H1 (cell line): Measurements from ENCODE around the gene ASTN2. TPM values are rescaled to one million over a fixed set of nuclear protein-coding genes. Genes with fewer than 3 reads are reported as not detected.

Experiments used
- CTCF ChIA-PET: fragments of 300-600 bp; sonication (Branson Sonifier 250); formaldehyde crosslinking; loops from one replicate; lab custom pipeline; 2021; ENCODE audit not compliant: partially characterized antibody; lab: Charles Lee
- POLR2A ChIA-PET: fragments of 300-600 bp; sonication (Branson Sonifier 250); formaldehyde crosslinking; loops from one replicate; lab custom pipeline; 2021; ENCODE audit warnings: inconsistent platforms; ENCODE audit not compliant: partially characterized antibody; lab: Charles Lee
- DNase-seq, 2 experiments: peaks; one replicate each; pipeline versions ENCODE4 v3.0.0 to v3.0.0-alpha.2; 2010 to 2022; ENCODE audit warnings: low spot score in 2 of 2, low read depth in 1 of 2, mixed read lengths in 1 of 2
- FAIRE-seq: peaks from 2 replicates; lab custom pipeline; 2011; peaks lifted over from hg19 to GRCh38; lab: Jason Lieb, UNC
- H2AFZ ChIP-seq: 2 replicates; pipeline ENCODE4 v1.8.1; 2012; ENCODE audit warnings: low read length, inconsistent platforms
- H2AK5ac ChIP-seq: 2 replicates; pipeline ENCODE4 v1.6.1; 2013; ENCODE audit warnings: low read depth, low read length
- H2BK120ac ChIP-seq: replicated peaks from 2 replicates; pipeline ENCODE3; 2013; ENCODE audit warnings: low read depth, low read length, inconsistent platforms
- H2BK12ac ChIP-seq: 2 replicates; pipeline ENCODE4 v1.6.1; 2013; ENCODE audit warnings: low read depth, low read length
- H2BK15ac ChIP-seq: 2 replicates; pipeline ENCODE4 v1.6.1; 2013; ENCODE audit warnings: low read length
- H2BK20ac ChIP-seq: 2 replicates; pipeline ENCODE4 v1.6.1; 2013; ENCODE audit warnings: low read length
- H2BK5ac ChIP-seq: 2 replicates; pipeline ENCODE4 v1.6.1; 2013; ENCODE audit warnings: low read depth, low read length
- H3K14ac ChIP-seq: 2 replicates; pipeline ENCODE4 v1.6.1; 2013; ENCODE audit warnings: inconsistent platforms; ENCODE audit not compliant: insufficient read length
- H3K18ac ChIP-seq: 2 replicates; pipeline ENCODE4 v1.6.1; 2013; ENCODE audit warnings: low read length; ENCODE audit errors: extremely low read depth
- H3K23ac ChIP-seq: 2 replicates; pipeline ENCODE4 v1.6.1; 2013; ENCODE audit warnings: inconsistent platforms; ENCODE audit not compliant: insufficient read length
- H3K23me2 ChIP-seq: 2 replicates; pipeline ENCODE4 v1.6.1; 2013; ENCODE audit warnings: low read depth, low read length
- H3K27ac ChIP-seq: 2 replicates; pipeline ENCODE4 v1.6.1; 2011; ENCODE audit warnings: low read depth, low read length, inconsistent platforms
- H3K27me3 ChIP-seq, 4 experiments: replicated peaks in 1 of 4; 1 replicate in 1 of 4; 2 replicates in 3 of 4; pipeline versions ENCODE4 v1.6.1 to v1.8.1; 2011 to 2013; ENCODE audit warnings: low read length in 3 of 4, mild to moderate bottlenecking in 3 of 4, inconsistent platforms in 2 of 4, mixed read lengths in 2 of 4, moderate library complexity in 1 of 4; ENCODE audit not compliant: control insufficient read depth in 3 of 4, insufficient read depth in 3 of 4; ENCODE audit errors: extremely low read depth in 1 of 4
- H3K36me3 ChIP-seq, 4 experiments: 2 replicates each; pipeline versions ENCODE4 v1.6.1 to v1.8.1; 2011 to 2013; ENCODE audit warnings: mild to moderate bottlenecking in 4 of 4, low read length in 3 of 4, moderate library complexity in 2 of 4, control low read depth in 1 of 4, inconsistent platforms in 1 of 4; ENCODE audit not compliant: insufficient read depth in 4 of 4, control insufficient read depth in 2 of 4
- H3K4ac ChIP-seq: replicated peaks from 2 replicates; pipeline ENCODE3; 2013; ENCODE audit warnings: low read length, low read depth, mixed read lengths, inconsistent platforms; ENCODE audit not compliant: insufficient read length
- H3K4me1 ChIP-seq, 4 experiments: replicated peaks in 1 of 4; 1 replicate in 1 of 4; 2 replicates in 3 of 4; pipeline versions ENCODE4 v1.6.1 to v1.8.1; 2011 to 2013; ENCODE audit warnings: low read length in 3 of 4, inconsistent platforms in 2 of 4, mixed read lengths in 1 of 4; ENCODE audit not compliant: insufficient read depth in 4 of 4, control insufficient read depth in 3 of 4
- H3K4me2 ChIP-seq, 2 experiments: 2 replicates each; pipeline versions ENCODE4 v1.6.1 to v1.8.1; 2011 to 2013; ENCODE audit warnings: low read depth in 2 of 2, low read length in 2 of 2, control low read depth in 1 of 2, inconsistent platforms in 1 of 2, mild to moderate bottlenecking in 1 of 2; ENCODE audit not compliant: insufficient read depth in 1 of 2
- H3K4me3 ChIP-seq, 4 experiments: fragments of 200-600, 300-600 bp in 1 of 4; sonication (generic), shearing (Covaris generic), sonication (Bioruptor Twin) in 1 of 4; 2 replicates each; pipeline versions ENCODE4 v1.5.1 to v1.8.1; 2011 to 2016; ENCODE audit warnings: low read length in 4 of 4, low read depth in 3 of 4, control low read depth in 2 of 4, inconsistent platforms in 2 of 4, mild to moderate bottlenecking in 2 of 4, mixed read lengths in 1 of 4, moderate library complexity in 1 of 4; ENCODE audit not compliant: insufficient read depth in 2 of 4; ENCODE audit errors: extremely low read depth in 1 of 4
- H3K56ac ChIP-seq: replicated peaks from 2 replicates; pipeline ENCODE3; 2013; ENCODE audit warnings: low read depth, mild to moderate bottlenecking, mixed read lengths, low read length, inconsistent platforms; ENCODE audit not compliant: insufficient read length
- H3K79me1 ChIP-seq: 2 replicates; pipeline ENCODE4 v1.6.1; 2013; ENCODE audit warnings: low read depth, low read length, control low read depth
- H3K79me2 ChIP-seq, 2 experiments: 2 replicates each; pipeline versions ENCODE4 v1.6.1 to v1.8.1; 2012 to 2013; ENCODE audit warnings: low read length in 2 of 2, mild to moderate bottlenecking in 2 of 2, inconsistent platforms in 1 of 2; ENCODE audit not compliant: insufficient read depth in 2 of 2, control insufficient read depth in 1 of 2
- H3K9ac ChIP-seq, 4 experiments: replicated peaks in 1 of 4; 1 replicate in 1 of 4; 2 replicates in 3 of 4; pipeline versions ENCODE4 v1.6.1 to v1.8.1; 2011 to 2013; ENCODE audit warnings: low read depth in 3 of 4, low read length in 3 of 4, control low read depth in 2 of 4, mild to moderate bottlenecking in 2 of 4, moderate library complexity in 2 of 4, inconsistent platforms in 1 of 4; ENCODE audit errors: extremely low read depth in 1 of 4
- H3K9me3 ChIP-seq, 2 experiments: 2 replicates each; pipeline versions ENCODE4 v1.6.1 to v1.8.1; 2012 to 2013; ENCODE audit warnings: mild to moderate bottlenecking in 2 of 2, moderate library complexity in 2 of 2, control low read depth in 1 of 2, inconsistent platforms in 1 of 2, low read depth in 1 of 2, low read length in 1 of 2, mixed read lengths in 1 of 2; ENCODE audit not compliant: insufficient read depth in 2 of 2
- H4K20me1 ChIP-seq, 2 experiments: replicated peaks in 1 of 2; 2 replicates each; pipeline versions ENCODE3 to v1.8.1; 2011 to 2013; ENCODE audit warnings: inconsistent platforms in 2 of 2, low read length in 2 of 2, mild to moderate bottlenecking in 1 of 2; ENCODE audit not compliant: insufficient read depth in 2 of 2, control insufficient read depth in 1 of 2
- H4K5ac ChIP-seq: 2 replicates; pipeline ENCODE4 v1.6.1; 2013; ENCODE audit warnings: low read length, low read depth, mixed read lengths, inconsistent platforms; ENCODE audit not compliant: insufficient read length
- H4K8ac ChIP-seq: 2 replicates; pipeline ENCODE4 v1.8.0; 2013; ENCODE audit warnings: mild to moderate bottlenecking, moderate library complexity, low read length, inconsistent platforms; ENCODE audit not compliant: insufficient read depth; ENCODE audit errors: extremely low read depth
- H4K91ac ChIP-seq: replicated peaks from 2 replicates; pipeline ENCODE3; 2013; ENCODE audit warnings: low read length, mixed read lengths, inconsistent platforms; ENCODE audit not compliant: insufficient read length
- BACH1 ChIP-seq: IDR thresholded peaks from 2 replicates; pipeline ENCODE4 v1.6.1; 2012; ENCODE audit warnings: low read length, improper control_type of control experiment
- polyA plus RNA-seq, 7 experiments: library from polyadenylated mRNA; depleted of rRNA in 3 of 7; stranded (reverse) in 5 of 7; unstranded in 2 of 7; fragments of >200 nt in 5 of 7; fragments of 200-250 nt in 2 of 7; gene quantifications; 1 replicate in 5 of 7; 2 replicates in 1 of 7; 4 replicates in 1 of 7; pipeline versions ENCODE4 v1.2.1 to v1.2.3, GENCODE V29; 2011 to 2013; ENCODE audit warnings: missing spikeins in 2 of 7, mixed read lengths in 2 of 7
- total RNA-seq: library from RNA; stranded (reverse); fragmentation: NEBNext Ultra II Directional; extraction: Animal tissue kit (Norgen Biotek cat#: 25700); gene quantifications from 2 replicates; pipeline ENCODE4 v1.2.1, GENCODE V29; 2021

The ASTN2 gene
- total and polyA plus RNA-seq, 2 of the 8 experiments (the other 6 are each of a cell fraction or from before 2014, with no cell fraction given) = 8.2 to 13.7 TPM

DNA sequence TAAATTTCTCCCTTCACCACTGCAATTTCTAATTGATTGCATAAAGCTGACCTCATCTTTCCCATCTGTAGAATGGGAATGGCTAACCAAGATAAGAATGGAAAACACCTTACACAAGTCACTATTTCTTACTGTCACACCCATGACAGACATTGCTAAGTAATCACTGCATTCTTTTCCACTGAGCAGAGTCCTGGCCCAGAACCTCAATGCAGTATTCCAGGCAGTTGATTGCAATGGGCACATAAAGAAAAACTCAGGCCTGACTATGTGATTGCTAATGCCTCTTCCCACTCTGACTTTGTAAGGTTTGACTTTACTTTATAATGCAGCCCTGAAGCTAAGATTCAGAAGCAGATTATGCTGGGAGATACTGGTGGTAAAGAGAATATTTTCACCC lies 698.4 kb downstream of the ASTN2 start:
- Histone ChIP-seq H3K27me3 (no peaks in the 10 kb centered on the region), H3K79me2 (no peaks in the 10 kb centered on the region), H3K56ac (no peak overlapping the region), H3K4me2 (no peak overlapping the region), H3K27ac (no peak overlapping the region), H2AFZ (no peak overlapping the region), H2AK5ac (no peak overlapping the region), H3K36me3 (no peaks in the 10 kb centered on the region), H4K5ac (no peak overlapping the region), H2BK5ac (no peak overlapping the region), H2BK120ac (no peak overlapping the region), H2BK20ac (no peak overlapping the region), H3K18ac (no peak overlapping the region), H4K91ac (no peak overlapping the region), H3K23ac (no peak overlapping the region), H3K14ac (no peak overlapping the region), H3K4ac (no peak overlapping the region), H3K4me1 (peaks cover 0 to 9% (median 2%) of the 10 kb centered on the region in 4 experiments; a peak in 2 of 7 replicates), H3K4me3 (no peak overlapping the region), H3K79me1 (no peaks in the 10 kb centered on the region), H2BK12ac (no peak overlapping the region), H3K9ac (no peak overlapping the region), H2BK15ac (no peak overlapping the region), H4K8ac (no peak overlapping the region), H3K23me2 (no peaks in the 10 kb centered on the region), H4K20me1 (no peaks in the 10 kb centered on the region), H3K9me3 (no peaks in the 10 kb centered on the region)
- DNase-seq = no peak
- TF ChIP-seq BACH1 = no peak
- POLR2A ChIA-PET = interaction anchor here (1.0 kb wide), 1 partner anchor 29 kb away, joined by 3 read pairs; the partner anchor contains the start of gene TRIM32
- CTCF ChIA-PET = no interaction called here
- FAIRE-seq = no peak
